Hypothalamus (tissue), 51 donors: ENCODE data around the gene DHRS7B.

ENCODE experiments used
- DNase-seq, 51 donors: peaks; one replicate each; lab custom pipeline; 2025; lab: John Stamatoyannopoulos, UW

Gene DHRS7B

DNA sequence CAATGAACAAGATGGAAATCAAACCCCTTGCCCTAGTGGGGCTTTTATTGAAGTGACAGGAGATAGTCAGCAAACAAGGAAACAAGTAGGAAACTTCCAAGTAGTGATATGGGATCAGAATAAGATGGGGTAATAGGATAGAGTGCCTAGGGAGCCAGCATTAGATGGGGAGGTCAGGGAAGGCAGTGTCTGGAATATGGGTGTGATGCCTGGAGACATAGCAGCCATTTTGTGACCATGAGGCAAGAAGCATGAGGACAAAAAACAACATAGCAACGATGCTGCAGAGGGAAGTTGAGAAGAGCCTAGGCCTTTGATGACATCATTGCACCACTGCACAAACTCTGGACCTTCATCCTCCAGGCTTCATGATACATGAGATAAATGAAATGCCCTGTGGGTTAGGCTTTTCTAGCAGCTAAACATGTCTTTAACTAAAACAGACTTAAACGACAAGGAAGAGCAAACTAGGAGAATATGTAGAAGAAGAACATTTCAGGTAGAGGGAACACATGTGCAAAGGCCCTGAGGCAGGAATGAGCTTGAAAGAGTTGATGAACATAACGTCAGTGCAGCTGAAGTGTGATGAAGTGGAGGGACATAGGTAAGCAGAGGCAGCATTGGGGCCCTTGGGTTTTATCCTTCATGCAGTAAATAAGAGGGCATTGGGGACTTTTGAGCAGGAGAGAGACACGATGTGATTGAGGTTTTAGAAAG, 105.4 kb downstream of the DHRS7B start:
- DNase-seq, result no peak

DNA sequence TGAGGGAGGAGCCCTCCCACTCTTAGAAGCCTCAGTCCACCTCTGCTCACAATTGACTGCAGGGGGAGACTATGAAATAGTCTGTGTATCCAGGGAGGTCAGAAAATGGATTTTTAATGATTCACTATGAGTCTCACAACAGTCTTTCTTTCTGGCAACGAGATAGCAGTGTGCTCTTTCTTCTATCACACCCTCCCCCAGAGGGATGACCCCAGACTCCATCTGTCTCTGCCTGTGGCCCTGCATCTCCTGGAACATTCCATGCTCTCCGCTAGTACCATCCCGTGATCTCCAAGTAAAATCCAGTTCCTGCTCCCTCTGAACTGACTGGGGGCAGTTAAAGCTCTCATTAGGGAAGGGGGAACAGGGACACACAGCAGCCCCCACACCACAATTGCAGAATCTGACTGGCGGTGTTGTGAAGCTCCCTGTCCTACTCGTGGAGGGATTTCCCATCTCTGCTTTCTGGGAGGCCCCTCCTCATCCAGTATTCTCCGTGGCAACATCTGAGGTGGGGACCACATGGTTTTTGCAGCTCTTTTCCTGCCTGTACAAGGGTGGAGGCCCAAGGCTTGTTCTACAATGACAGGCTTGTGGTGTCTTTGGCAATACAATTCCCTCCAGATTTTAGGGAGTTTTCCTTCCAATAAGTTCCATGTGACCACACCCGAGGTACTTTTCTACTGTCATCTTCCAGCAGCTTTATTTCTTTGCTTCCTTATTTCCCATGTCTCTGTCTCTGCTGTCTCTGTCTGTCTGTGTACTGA, 107.0 kb downstream of the DHRS7B start:
- no peak for DNase-seq

GRCh38 chr17:21235921-21236320, 109.2 kb downstream of the DHRS7B start:
- DNase-seq, result no peak

DNA sequence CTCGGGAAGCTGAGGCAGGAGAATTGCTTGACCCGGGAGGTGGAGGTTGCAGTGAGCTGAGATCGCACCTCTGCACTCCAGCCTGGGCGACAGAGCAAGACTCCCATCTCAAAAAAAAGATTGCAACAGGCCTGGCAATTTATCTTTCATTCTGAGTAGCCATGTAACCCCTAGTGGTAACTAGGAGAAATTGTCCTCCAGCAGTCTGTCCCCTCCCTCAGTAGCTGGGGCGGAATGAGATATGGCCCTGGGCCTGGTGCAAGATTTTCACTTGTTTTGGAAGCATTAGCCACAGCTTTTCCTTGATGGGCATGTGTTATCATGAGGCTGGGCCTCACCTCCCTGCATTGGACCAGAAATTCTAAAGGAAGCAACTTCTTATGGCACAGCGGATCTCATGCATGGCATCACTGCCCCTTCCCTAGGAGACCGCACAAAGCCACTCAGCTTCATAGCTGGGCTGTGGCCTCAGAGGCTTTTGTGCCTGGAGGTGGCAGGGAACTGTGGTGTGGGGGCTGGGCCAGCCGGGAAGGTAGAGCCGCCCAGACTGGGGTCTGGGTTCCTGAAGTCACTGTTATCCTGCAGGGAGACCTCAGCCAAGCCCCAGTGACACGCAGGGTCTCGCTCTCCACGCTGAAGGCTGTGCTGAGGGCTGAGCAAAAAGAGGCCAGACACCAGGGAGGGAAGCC, 113.1 kb downstream of the DHRS7B start:
- DNase-seq, result no peak

GRCh38 chr17:21240369-21241055, 113.7 kb downstream of the DHRS7B start:
- DNase-seq, result no peak
